Measurements from ENCODE around the gene CDK11A.

The CDK11A gene

DNA sequence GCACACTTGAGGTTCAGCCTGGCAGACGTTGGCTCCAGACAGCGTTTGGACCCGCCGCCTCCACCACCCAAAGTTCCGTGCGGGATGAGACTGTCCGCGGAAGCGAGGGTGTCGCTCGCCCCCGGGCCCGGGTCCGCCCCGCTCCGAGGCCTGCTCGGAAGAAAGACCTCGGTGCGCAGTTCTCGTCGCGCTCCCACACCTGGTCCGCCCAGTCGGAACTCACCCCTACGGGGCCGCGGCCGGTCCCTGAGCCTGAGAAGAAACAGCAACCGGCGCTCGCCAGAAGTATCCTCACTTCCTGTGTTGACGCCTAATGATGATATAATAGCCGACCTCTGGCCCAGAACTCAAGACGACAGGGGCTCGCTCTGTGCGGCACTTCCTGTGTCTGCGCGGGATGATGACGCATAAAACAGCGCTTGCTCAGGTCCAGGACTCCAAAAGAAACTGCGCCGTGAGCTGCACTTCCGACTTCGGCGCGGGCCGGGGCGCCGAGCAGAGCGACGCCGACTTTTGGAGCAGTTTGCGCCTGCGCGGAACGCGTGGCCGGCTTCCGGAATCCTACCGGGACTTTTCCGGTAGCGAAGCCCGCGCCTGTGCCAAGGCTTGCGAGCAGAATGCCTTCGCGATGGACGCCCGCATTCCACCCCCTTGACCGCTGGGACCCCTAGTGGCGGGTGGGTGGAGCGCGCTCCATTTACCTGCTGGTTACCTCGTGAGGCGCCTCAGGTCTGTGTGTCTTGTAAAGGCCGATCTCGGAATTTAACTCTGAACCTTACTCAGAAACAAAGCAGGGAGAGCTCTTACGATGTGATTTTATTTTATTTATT is at the start of gene CDK11A:
Gene CDK11A, minus strand, starts transcription at position 323 of the 830 bp plus-strand sequence. CDS start 1,539 bp downstream, outside the sequence.
- peak; percentile 95 to 97 for DNase-seq (ENCODE audit: low read depth in 2 of 2)

DNA sequence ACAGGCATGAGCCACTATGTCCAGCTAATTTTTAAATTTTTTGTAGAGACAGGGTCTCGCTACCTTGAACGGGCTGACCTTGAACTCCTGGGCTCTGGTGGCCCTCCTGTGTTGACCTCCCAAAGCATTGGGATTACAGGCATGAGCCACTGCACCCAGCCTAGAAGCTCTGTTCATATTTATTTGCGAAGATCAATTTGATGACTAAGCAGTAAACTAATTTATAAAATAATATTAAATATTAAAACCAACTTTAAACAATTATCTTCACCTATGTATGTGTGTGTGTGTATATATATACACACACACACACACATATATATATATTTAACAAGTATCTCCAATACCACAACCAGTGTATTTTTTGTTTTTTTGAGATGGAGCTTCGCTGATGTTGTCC is 49.7 kb upstream of the CDK11A start:
- DNase-seq (ENCODE audit: low read depth in 2 of 2) = no peak

DNA sequence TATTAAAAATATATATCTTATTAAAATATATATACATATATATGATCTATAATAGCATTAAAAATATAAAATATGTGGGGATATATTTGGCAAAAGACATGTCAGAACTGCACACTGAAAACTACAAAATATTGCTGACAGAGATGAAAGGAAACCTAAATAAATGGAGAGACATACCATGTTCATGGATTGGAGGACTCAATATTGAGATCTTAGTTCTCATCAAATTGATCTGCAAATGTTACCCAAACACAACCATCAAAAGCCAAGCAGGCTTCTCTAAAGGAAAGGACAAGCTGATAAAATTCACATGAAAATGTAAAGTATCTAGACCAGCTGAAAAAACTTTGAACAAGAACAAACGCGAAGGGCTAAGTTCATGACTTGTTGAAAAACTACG is 46.9 kb upstream of the CDK11A start:
- DNase-seq (ENCODE audit: low read depth in 2 of 2) = no peak

DNA sequence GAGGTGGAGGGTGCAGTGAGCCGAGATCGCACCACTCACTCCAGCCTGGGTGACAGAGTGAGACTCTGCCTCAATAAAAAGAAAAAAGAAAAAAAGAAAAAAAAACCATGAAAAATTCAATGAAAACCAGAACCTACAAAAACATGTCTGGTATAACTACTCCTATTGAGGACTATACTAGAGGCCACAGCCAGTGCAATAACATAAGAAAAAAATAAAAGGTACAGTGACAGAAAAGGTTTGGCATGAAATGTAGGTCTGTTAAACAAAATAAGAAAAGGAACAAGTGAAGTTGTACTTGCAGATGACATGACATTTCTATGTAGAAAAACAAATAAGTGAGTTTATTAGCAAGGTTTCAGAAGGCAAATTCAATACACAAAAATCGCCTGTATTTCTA is 45.9 kb upstream of the CDK11A start:
- DNase-seq (ENCODE audit: low read depth in 2 of 2) = no peak

DNA sequence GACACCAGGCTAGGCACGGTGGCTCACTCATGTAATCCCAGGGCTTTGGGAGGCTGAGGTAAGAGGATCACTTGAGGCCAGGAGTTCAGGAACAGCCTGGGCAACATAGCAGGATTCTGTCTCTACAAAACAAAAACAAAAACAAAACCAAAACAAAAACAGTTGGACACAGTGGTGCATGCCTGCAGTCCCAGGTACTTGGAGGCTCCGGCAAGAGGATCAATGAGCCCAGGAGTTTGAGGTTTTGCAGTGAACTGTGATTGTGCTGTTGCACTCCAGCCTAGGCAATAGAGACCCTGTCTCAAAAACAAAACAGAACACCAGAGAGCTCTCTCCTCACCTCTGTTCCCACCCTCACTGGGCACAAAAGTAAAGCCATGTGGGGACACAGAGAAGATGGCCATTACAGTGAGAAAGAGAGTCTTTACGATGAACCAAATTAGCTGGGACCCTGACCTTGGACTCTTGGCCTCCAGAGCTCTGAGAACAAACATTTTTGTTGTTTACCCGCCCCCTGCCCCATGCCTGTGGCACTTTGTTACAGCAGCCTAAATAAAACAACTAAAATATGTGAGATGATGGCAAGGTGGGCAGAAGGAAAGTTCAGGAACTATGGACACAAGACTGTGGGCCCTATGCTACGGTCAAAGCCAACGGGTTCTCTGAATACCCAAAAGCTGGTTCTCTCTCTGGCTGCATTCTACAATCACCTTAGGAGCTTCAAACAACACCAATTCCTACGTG is 44.3 kb upstream of the CDK11A start:
- no peak for DNase-seq (ENCODE audit: low read depth in 2 of 2)

DNA sequence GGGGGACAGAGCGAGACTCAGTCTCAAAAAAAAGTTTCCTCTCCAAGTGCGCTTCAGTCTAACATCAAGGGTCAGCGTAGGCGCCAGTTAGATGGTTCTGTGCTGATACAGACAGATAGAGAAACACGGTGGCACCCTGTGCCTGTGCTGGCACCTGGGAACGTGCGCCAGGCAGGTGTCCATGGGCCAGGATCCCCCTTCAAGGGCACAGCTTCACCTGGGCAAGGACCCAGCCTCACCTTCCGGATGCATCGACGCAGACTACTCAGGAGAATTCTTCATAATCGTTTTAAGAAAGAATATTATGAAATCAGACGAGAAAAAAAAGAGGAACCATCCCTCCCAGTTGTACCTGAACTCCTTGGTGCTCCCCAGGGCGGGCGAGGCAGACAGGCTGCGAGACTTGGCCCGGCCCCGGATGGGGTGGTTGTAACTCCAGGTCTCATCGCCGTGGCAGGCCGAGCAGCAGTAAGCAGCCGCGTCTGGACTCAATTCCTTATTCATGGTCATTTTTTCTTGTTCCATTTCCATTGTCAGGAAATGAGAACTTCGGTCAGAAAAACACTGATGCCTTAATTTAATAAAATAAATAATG is 40.8 kb upstream of the CDK11A start:
- DNase-seq (ENCODE audit: low read depth in 2 of 2) = no peak

DNA sequence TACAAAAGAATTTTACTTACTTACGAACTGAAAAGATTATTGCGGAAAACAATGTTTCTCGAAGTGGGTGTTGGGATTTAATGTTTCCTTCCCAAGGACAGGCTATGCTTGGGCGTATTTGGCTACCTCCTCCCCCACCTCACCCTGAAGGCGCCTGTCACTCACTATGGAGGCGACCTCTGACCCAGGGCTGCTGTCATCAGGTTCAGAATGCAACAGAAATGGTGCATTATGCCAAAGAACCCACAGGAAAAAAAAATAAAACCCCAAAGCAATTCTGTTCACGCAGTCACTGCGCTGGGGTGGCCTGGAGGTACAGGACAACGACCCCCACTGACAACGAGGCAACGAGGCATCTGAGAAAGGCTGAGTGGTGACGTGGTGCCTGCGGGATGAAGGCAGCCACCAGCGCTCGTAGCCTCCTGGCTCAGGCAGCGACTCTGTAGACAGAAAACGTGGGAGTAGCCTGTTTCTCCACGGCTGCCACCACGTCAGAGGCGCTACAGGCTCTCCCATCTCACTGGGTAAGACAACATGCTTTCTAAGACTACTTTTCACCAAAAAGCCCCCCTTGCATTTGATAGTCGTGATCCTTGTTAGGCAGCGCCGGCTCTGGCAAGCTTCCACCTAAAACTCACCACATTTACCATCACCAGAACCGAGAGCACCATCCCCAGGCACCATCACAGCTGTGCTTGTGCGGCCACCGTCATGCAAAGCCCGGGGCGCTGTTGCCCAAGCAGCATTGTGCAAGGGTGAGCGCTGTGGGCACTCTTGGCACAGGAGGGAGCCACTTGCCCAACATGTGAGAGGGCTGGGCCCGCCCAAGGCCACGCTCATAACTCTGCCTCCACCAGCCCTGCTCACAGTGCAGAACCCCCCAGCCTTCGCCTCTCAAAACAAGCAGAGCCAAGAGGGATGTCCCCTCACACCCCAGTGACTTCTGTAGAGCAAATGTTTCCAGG is 39.8 kb upstream of the CDK11A start:
- no peak for DNase-seq (ENCODE audit: low read depth in 2 of 2)

DNA sequence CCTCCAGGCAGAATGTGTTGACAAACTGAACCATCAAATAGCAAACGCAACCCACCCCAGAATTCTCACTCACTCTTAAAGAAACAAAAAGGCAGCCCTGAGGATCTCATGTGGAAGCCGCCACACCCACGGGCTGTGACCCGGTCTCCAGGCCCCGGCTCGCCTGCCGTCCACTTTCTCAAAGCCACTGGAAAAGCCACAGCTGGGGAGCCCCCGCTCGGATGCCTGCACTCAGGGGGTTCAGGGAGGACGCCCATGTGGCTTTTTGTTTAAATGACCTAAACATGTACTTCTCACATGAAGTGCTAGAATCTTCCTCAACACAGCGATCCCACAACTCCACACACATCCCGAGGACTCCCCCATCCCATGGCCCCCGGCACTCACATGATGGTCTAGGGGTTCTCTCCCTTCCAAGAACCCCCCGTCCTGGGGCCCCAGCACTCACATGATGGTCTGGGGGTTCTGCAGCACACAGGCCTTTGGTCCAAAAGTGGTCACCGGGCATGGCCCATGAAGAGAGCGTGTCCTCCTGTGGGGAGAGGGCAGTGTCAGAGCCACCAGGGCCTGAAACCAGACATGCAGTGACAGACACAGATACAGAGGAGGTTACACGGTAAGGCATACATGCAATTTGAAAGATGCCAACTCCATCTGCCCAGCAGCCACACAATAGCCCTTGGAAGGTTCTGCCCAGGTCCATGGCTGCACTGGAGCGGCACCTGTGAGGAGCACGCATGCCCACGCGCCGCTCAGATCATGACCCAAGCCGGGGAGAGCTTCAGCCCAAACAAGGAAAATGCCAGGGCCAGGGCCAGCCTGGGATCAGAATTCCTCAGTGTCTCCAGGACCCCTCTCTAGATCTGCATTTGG is 37.6 kb upstream of the CDK11A start:
- DNase-seq (ENCODE audit: low read depth in 2 of 2) = no peak

DNA sequence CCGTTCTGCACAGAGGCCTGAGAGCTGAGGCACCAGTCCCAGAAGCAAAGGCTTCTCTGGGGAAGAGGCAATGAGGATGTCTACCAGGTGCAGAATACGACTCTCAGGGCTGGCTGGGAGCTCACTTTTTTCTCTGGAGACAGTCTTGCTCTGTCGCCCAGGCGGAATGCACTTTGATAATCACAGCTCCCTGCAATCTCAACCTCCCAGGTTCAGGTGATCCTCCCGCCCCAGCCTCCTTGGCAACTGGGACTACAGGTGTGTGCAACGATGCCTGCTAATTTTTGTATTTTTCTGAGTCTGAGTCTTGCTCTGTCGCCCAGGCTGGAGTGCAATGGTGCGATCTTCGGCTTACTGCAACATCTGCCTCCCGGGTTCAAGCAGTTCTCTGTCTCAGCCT is 36.6 kb upstream of the CDK11A start:
- DNase-seq (ENCODE audit: low read depth in 2 of 2) = no peak

DNA sequence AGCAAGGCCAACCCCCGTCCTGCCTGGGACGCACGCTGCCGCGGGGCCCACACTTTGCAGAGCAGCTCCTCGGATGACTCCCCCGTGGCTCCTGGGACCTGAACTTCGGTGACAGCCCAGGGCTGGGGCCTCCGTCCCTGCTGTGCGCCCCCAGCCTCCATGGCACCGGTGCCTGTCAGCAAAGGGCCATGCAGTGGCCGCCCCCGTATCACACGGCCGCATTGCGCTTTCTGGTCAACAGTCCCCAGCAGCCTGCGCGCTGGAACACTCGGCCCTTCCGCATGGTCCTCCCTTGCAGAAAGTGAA is 36.1 kb upstream of the CDK11A start:
- DNase-seq (ENCODE audit: low read depth in 2 of 2) = no peak

DNA sequence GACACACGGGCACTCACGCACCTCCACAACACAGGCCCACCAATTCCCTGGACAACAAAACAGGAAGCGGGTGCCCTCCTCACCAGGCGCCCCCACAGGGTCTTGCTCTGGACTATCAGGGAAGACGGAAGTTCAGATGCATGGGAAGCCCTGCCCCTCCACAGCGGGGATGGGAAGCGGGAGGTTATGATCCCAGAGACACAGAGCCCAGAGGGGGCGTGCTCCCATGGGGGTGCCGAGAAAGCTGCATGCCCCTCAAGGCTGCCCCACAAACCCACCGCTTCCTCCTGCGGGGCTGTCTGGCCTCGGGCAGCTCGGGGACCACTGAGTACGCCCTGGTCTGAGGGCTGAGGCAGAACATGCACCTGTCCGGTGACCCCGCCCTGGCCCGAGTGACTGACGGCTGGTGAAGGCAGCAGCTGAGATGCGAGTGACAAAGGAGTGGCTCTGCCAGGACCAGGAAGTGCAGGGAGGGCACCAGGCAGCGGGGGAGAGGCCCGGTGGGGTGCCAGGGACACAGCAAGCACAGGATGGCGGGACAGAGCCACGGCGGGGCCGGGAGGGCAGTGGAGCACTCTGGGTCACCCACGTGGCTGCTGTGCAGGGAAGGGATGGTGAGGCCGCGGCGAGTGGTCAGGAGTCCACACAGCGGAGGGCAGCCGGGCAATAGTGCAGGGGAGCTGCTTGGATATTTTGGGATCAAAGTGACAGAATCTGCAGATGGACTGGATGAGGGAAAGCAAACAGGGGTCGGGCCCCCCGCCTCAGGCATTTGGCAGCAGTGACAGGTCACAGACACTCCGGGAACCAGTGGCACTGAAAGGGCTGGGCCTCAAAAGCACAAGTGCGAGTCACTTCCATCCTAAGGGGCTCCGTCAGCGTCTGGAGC is 35.5 kb upstream of the CDK11A start:
- DNase-seq (ENCODE audit: low read depth in 2 of 2) = no peak

DNA sequence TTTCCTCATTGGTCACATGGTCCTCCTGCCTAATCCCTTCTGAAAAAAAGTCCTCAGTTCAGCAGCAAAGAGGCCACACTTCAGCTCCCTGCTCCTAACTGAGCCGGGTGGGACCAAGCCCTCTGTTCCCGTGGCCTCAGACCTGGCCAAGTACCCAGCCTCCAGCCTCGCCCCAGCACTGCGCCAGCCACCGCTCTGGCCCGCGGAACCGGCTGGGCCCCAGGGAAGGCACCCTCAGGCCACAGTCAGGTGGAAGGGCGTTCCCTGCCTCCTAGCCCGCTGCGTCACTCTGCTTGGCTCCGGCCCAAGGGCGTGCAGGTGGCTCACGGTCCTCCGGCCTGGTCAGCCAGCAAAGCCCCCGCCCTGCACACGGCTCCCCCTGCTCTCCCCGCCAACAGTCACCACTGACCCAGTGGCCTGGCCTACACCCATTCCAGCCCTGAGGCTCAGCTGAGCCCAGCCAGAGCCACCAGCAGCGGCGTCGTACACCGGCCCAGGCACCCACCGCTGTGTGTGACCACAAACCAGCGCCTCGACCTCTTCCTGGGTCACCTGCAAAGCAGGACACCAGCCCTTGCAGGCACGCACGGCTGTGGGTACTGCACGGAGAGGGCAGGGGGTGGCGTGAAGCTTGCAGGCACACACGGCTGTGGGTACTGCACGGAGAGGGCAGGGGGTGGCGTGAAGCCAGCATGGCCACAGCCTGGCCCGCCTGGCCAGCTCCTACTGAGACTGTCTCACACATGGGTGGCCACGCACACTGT is 34.7 kb upstream of the CDK11A start:
- DNase-seq (ENCODE audit: low read depth in 2 of 2) = no peak

DNA sequence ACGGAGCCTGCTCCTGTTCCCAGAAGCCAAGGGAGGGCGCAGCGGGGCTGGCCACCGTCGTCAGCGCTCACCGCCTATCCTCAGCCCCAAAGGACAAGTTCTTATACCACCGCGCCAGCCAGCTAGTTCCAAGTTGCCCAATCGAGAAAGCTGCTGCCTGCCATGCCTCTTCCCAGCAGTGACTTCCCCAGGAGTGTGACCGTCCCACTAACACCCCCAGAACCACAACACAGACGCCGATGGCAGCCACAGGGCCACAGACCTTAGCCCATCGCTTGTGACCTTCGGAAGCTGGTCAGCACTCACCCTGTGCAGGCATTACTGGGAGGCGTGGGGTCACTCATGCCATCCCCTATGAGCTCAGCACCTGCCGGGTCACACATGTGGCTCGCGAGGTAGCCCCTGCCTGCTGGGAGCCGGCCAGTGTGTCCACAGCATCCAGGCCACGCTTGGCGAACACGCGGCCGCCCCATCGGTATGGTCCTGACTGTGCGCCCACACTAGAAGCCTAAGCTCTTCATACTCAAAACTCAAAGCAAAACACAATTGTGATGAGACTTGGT is 34.0 kb upstream of the CDK11A start:
- no peak for DNase-seq (ENCODE audit: low read depth in 2 of 2)

DNA sequence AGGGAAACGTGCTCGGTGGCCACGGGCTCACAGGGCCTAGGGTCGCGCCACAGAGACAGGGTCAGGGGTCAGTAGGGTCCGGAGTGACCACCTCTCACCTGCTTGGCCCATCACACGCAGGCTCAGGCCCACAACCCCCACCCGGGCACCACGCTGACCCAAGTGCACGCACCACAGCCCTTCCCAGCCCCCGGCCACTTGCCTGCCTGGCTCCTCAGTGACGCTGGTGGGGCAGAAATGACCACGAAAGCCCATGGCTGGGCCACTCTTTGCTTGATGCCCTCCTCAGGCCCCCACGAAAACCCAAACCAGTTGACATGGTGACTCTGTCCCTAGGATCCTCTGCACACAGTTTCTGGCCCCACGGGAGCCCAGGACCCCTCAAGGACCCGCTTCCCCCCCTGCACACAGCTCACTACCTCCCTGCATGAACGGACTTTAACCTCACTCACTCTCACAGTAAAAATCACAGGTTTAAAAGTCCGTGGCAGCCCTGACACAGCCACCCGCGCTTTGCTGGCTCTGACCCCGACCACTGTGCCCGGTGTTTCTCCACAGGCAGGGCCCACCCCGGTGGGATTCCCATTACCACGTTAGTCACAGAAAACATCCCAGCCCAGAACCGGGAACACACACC is 33.4 kb upstream of the CDK11A start:
- DNase-seq (ENCODE audit: low read depth in 2 of 2) = no peak

DNA sequence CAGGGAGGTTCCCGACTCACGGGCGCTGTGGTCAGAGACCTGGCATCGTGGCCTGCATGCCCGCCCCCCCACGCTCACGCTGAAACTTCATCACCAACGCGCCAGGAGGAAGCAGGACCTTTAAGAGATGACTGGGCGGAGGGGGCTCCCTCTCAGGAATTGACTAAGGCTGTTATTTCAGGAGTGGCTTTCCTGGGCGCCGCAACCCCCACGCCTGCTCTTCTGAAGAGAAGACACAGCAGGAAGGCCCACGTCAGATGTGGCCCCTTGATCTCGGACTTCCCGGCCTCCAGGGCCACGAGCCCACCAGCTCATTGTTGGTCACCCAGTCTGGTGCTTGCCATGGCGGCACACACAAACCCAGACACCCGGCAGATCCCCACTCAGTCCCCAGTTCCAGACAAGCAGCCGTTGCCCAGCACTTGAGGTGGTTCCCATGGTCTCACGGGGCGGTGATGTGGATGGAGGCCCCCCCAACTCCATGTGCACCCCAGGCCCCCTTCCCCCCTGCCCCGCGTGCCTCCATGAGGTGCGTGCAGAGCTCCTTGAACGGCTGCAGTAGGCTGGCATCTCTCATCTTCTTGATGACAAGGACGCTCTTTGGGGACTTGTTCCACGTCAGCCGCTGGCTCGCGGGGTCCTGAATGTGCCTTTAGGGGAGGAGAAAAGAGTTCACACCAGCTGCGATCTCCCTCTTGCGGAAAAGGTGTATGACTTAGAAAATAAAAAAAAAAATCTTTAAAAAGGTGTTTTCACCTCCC is 32.7 kb upstream of the CDK11A start:
- DNase-seq (ENCODE audit: low read depth in 2 of 2) = no peak

DNA sequence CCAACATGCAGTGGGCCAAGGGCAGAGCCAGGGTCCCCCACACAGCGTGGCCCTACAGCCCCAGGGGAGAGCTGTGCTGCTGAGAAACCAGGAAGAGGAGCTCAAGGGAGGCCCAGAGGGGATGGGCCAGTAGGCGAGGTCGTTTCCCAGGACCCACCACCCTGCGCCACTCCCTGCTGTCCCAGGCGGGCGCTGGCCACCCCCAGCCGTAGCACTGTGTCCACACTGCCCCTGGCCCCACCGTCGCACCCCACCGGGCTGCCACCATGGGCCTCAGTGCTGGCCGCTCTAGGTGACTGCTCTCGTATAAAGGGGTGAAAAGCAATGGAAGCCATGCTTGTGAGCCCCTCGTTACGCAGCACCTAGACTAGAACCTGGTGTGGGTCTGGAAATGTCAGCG is 31.7 kb upstream of the CDK11A start:
- DNase-seq (ENCODE audit: low read depth in 2 of 2) = no peak

DNA sequence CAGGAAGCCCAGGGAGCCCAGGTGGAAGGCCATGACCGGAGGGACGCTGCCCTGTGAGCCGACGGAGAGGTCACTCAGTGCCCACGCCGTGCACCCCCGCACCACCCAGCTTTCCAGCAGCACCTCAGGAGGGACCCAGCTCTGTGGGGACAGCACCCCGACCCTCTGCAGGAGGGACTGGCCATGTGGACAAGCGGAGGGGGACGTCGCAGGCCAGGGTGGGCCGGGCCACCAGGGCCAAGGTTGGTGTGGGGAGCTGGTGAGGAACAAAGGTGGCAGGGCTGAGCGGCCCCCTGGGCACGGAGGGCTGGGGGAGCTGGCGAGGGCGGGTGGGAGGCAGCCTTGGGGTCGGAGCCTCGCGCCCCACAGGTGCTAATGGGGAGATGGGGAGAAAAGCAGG is 31.3 kb upstream of the CDK11A start:
- DNase-seq (ENCODE audit: low read depth in 2 of 2) = no peak
